SK-N-SH (cell line): Measurements from ENCODE around the gene TMEM161A. TPM values are rescaled to one million over a fixed set of nuclear protein-coding genes. Genes with fewer than 3 reads are reported as not detected.

Experiments used
- CTCF ChIA-PET: fragments of 300-600, 350-600 bp; formaldehyde crosslinking; extraction: SDS; loops from one replicate; lab custom pipeline; 2021; lab: Yijun Ruan, JAX
- POLR2A ChIA-PET: fragments of 350-600 bp; sonication (Branson Sonifier 250); formaldehyde crosslinking; extraction: SDS; loops from one replicate; lab custom pipeline; 2020; ENCODE audit warnings: antibody characterized with exemption, inconsistent platforms; lab: Yijun Ruan, JAX
- DNase-seq: peaks from one replicate; pipeline ENCODE4 v3.0.0; 2012
- H2AFZ ChIP-seq: fragments of 200-600 bp; sonication (generic); 2 replicates; pipeline ENCODE4 v1.8.1; 2016; ENCODE audit warnings: antibody characterized with exemption, mild to moderate bottlenecking, low read depth
- H3F3A ChIP-seq: fragments of 200-600 bp; sonication (generic); replicated peaks from 2 replicates; pipeline ENCODE3; 2016; ENCODE audit warnings: antibody characterized with exemption, mild to moderate bottlenecking; ENCODE audit not compliant: insufficient read depth
- H3K27ac ChIP-seq, 2 experiments: fragments of 200-500 bp in 1 of 2; fragments of 200-600 bp in 1 of 2; sonication (Bioruptor generic) in 1 of 2; sonication (generic), shearing (Covaris generic) in 1 of 2; 2 replicates each; pipeline versions ENCODE4 v1.5.1 to v1.6.1; 2014 to 2016; ENCODE audit warnings: low read depth in 2 of 2, inconsistent platforms in 1 of 2, low read length in 1 of 2, mild to moderate bottlenecking in 1 of 2, mixed read lengths in 1 of 2
- H3K27me3 ChIP-seq: fragments of 200-600 bp; sonication (generic), shearing (Covaris generic); 2 replicates; pipeline ENCODE4 v1.6.1; 2016; ENCODE audit warnings: mixed run types; ENCODE audit not compliant: insufficient read depth
- H3K36me3 ChIP-seq, 2 experiments: fragments of 200-500 bp in 1 of 2; fragments of 200-600 bp in 1 of 2; sonication (Bioruptor generic) in 1 of 2; sonication (generic) in 1 of 2; replicated peaks in 1 of 2; 2 replicates each; pipeline versions ENCODE3 to v1.5.1; 2014 to 2016; ENCODE audit warnings: low read length in 1 of 2, mild to moderate bottlenecking in 1 of 2; ENCODE audit not compliant: insufficient read depth in 2 of 2, control insufficient read depth in 1 of 2
- H3K4me1 ChIP-seq, 2 experiments: fragments of 200-500 bp in 1 of 2; fragments of 200-600 bp in 1 of 2; sonication (Bioruptor generic) in 1 of 2; sonication (generic), shearing (Covaris generic) in 1 of 2; 2 replicates each; pipeline versions ENCODE4 v1.5.1 to v1.6.1; 2014 to 2016; ENCODE audit warnings: low read depth in 1 of 2, low read length in 1 of 2, mixed run types in 1 of 2; ENCODE audit not compliant: insufficient read depth in 2 of 2, control insufficient read depth in 1 of 2
- H3K4me2 ChIP-seq: fragments of 200-600 bp; sonication (generic), shearing (Covaris generic); 2 replicates; pipeline ENCODE4 v1.6.1; 2017; ENCODE audit warnings: mixed run types
- H3K4me3 ChIP-seq, 2 experiments: fragments of 200-500 bp in 1 of 2; fragments of 200-600 bp in 1 of 2; sonication (Bioruptor generic) in 1 of 2; sonication (generic), shearing (Covaris generic) in 1 of 2; 2 replicates each; pipeline versions ENCODE4 v1.5.1 to v1.8.1; 2014 to 2016; ENCODE audit warnings: low read depth in 2 of 2, inconsistent platforms in 1 of 2, low read length in 1 of 2, mild to moderate bottlenecking in 1 of 2, mixed read lengths in 1 of 2, moderate library complexity in 1 of 2
- H3K79me2 ChIP-seq: fragments of 200-600 bp; sonication (generic); 2 replicates; pipeline ENCODE4 v1.8.1; 2017; ENCODE audit warnings: mild to moderate bottlenecking; ENCODE audit not compliant: insufficient read depth
- H3K9ac ChIP-seq: fragments of 200-600 bp; sonication (generic); 2 replicates; pipeline ENCODE4 v1.6.1; 2017; ENCODE audit warnings: mixed run types
- H3K9me2 ChIP-seq: fragments of 200-600 bp; sonication (generic); 2 replicates; pipeline ENCODE4 v1.6.1; 2017; ENCODE audit warnings: mixed run types
- H3K9me3 ChIP-seq: fragments of 200-600 bp; sonication (generic); 2 replicates; pipeline ENCODE4 v1.6.1; 2017; ENCODE audit warnings: mixed run types, mild to moderate bottlenecking, moderate library complexity
- H4K20me1 ChIP-seq: fragments of 200-600 bp; sonication (generic); 2 replicates; pipeline ENCODE4 v1.6.1; 2017; ENCODE audit warnings: mild to moderate bottlenecking, mixed run types; ENCODE audit not compliant: insufficient read depth
- EP300 ChIP-seq, 2 experiments: IDR thresholded peaks; 2 replicates each; pipeline versions ENCODE4 v1.4.0 to v1.6.1; 2012; ENCODE audit warnings: borderline replicate concordance in 1 of 2, low read depth in 1 of 2, low read length in 1 of 2
- EZH2phosphoT487 ChIP-seq: fragments of 200-600 bp; sonication (generic); IDR thresholded peaks from 2 replicates; pipeline ENCODE4 v1.6.1; 2017; ENCODE audit warnings: low read depth, mixed run types, mild to moderate bottlenecking, antibody characterized with exemption, moderate library complexity, borderline replicate concordance
- FOSL2 ChIP-seq: IDR thresholded peaks from 2 replicates; pipeline ENCODE4 v1.4.0; 2012; ENCODE audit warnings: low read depth, mild to moderate bottlenecking, moderate library complexity, borderline replicate concordance
- FOXJ3 ChIP-seq: sonication (generic); formaldehyde crosslinking; IDR thresholded peaks from 2 replicates; pipeline ENCODE4 v1.5.1; 2020; ENCODE audit warnings: mild to moderate bottlenecking, missing genetic modification reagents
- FOXM1 ChIP-seq: IDR thresholded peaks from 2 replicates; pipeline ENCODE4 v1.4.0; 2012; ENCODE audit warnings: low read depth, mild to moderate bottlenecking
- NRF1 ChIP-seq: IDR thresholded peaks from 2 replicates; pipeline ENCODE4 v1.6.1; 2012; ENCODE audit warnings: low read depth, mild to moderate bottlenecking, low read length
- POLR2AphosphoS5 ChIP-seq: IDR thresholded peaks from 2 replicates; pipeline ENCODE4 v1.6.1; 2012; ENCODE audit warnings: low read depth, low read length
- RAD21 ChIP-seq: IDR thresholded peaks from 2 replicates; pipeline ENCODE4 v1.6.1; 2012; ENCODE audit warnings: mild to moderate bottlenecking, low read length
- RCOR1 ChIP-seq: fragments of 150-350 bp; IDR thresholded peaks from 2 replicates; pipeline ENCODE4 v1.6.1; 2017; ENCODE audit warnings: antibody characterized with exemption, low read length
- RFX5 ChIP-seq: IDR thresholded peaks from 2 replicates; pipeline ENCODE4 v1.6.1; 2012; ENCODE audit warnings: mild to moderate bottlenecking, improper control_type of control experiment, low read length
- SMC3 ChIP-seq: IDR thresholded peaks from 2 replicates; pipeline ENCODE4 v1.6.1; 2012; ENCODE audit warnings: low read depth, low read length, improper control_type of control experiment
- TCF12 ChIP-seq: IDR thresholded peaks from 2 replicates; pipeline ENCODE4 v1.4.0; 2012
- WGBS: methylation state at CpG from one replicate; pipeline ENCODE4 v1.1.6; 2017; ENCODE audit warnings: low lambda C conversion rate; 5-methylcytosine and 5-hydroxymethylcytosine counted together
- polyA plus RNA-seq, 3 experiments: library from polyadenylated mRNA; depleted of rRNA; stranded (reverse); fragments of >200 nt; gene quantifications; 2 replicates each; pipeline ENCODE4 v1.2.3, GENCODE V29; 2012
- TF ChIP-seq, protein P1 (sequence below): IDR thresholded peaks from 2 replicates; pipeline ENCODE4 v1.6.1; 2012; ENCODE audit warnings: mild to moderate bottlenecking, low read depth, low read length, moderate library complexity
- TF ChIP-seq, protein P2 (sequence below): IDR thresholded peaks from 2 replicates; pipeline ENCODE4 v1.4.0; 2012; ENCODE audit warnings: low read depth, borderline replicate concordance
- TF ChIP-seq, protein P3 (sequence below): fragments of 150-350 bp; IDR thresholded peaks from 2 replicates; pipeline ENCODE4 v1.6.1; 2017; ENCODE audit warnings: antibody characterized with exemption, low read length, low read depth, borderline replicate concordance

Gene TMEM161A
- polyA plus RNA-seq, 1 of the 3 experiments (the other 2 are of a cell fraction), result 39.3 TPM

DNA sequence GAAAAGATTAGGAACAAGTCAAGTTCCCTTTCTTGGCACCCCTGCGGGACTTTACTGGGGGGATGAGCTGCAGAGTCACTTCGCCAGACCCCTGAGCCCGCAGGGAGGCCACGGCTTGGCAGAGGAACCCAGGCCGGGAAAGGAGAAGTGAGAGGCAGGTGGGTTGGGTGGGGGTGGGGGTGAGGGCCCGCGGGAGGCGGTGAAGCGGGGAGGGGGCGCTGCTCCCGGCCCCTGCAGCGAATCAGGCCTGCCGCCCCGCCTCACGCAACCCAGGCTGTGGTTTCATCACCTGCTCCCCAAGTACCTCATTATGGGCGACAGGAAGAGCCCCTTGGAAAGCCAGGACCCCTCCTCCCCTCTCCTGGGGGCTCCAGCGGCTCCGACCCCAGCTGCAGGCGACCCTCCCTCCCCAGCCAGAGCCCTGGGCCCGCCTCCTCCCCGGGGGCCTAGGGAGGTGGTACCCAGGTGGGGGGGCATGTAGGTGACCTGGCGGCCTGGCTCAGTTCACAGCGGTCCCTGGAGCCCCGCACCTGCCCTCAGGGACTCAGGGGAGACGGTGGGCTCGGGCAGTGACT is 22.3 kb upstream of the TMEM161A start:
- ChIA-PET CTCF (interaction anchor here (1.0 to 4.2 kb wide), 3 partner anchors 14 to 25 kb away, joined by 3 to 25 read pairs (median 9); no protein-coding TSS in a partner anchor), POLR2A (no interaction called here)
- Histone ChIP-seq H3K9ac (no peak overlapping the region), H3F3A (no peaks in the 10 kb centered on the region), H3K27ac (no peak overlapping the region), H4K20me1 (no peaks in the 10 kb centered on the region), H3K9me2 (no peaks in the 10 kb centered on the region), H3K4me2 (no peak overlapping the region), H3K27me3 (no peaks in the 10 kb centered on the region), H3K4me1 (no peaks in the 10 kb centered on the region), H3K36me3 (peaks cover 0 to 8% of the 10 kb centered on the region in 2 experiments), H3K4me3 (no peak overlapping the region), H2AFZ (no peak overlapping the region), H3K79me2 (no peaks in the 10 kb centered on the region), H3K9me3 (no peaks in the 10 kb centered on the region)
- 93% methylated on average over 6 of the region's 26 CpGs for WGBS
- DNase-seq, result no peak
- TF ChIP-seq FOSL2, result no peak
- TF ChIP-seq TCF12, result no peak
- TF ChIP-seq FOXJ3 (CRISPR knock-in tag), result no peak
- TF ChIP-seq, protein P1, sequence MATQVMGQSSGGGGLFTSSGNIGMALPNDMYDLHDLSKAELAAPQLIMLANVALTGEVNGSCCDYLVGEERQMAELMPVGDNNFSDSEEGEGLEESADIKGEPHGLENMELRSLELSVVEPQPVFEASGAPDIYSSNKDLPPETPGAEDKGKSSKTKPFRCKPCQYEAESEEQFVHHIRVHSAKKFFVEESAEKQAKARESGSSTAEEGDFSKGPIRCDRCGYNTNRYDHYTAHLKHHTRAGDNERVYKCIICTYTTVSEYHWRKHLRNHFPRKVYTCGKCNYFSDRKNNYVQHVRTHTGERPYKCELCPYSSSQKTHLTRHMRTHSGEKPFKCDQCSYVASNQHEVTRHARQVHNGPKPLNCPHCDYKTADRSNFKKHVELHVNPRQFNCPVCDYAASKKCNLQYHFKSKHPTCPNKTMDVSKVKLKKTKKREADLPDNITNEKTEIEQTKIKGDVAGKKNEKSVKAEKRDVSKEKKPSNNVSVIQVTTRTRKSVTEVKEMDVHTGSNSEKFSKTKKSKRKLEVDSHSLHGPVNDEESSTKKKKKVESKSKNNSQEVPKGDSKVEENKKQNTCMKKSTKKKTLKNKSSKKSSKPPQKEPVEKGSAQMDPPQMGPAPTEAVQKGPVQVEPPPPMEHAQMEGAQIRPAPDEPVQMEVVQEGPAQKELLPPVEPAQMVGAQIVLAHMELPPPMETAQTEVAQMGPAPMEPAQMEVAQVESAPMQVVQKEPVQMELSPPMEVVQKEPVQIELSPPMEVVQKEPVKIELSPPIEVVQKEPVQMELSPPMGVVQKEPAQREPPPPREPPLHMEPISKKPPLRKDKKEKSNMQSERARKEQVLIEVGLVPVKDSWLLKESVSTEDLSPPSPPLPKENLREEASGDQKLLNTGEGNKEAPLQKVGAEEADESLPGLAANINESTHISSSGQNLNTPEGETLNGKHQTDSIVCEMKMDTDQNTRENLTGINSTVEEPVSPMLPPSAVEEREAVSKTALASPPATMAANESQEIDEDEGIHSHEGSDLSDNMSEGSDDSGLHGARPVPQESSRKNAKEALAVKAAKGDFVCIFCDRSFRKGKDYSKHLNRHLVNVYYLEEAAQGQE, result no peak
- no peak for TF ChIP-seq POLR2AphosphoS5
- no peak for TF ChIP-seq RAD21
- no peak for TF ChIP-seq EP300 (IDR thresholded peaks at IDR 0.05; ENCODE audit: borderline replicate concordance in 1 of 2, low read depth in 1 of 2, low read length in 1 of 2)
- no peak for TF ChIP-seq FOXM1
- TF ChIP-seq, protein P2, sequence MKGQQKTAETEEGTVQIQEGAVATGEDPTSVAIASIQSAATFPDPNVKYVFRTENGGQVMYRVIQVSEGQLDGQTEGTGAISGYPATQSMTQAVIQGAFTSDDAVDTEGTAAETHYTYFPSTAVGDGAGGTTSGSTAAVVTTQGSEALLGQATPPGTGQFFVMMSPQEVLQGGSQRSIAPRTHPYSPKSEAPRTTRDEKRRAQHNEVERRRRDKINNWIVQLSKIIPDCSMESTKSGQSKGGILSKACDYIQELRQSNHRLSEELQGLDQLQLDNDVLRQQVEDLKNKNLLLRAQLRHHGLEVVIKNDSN, result no peak
- no peak for TF ChIP-seq RCOR1
- TF ChIP-seq, protein P3, sequence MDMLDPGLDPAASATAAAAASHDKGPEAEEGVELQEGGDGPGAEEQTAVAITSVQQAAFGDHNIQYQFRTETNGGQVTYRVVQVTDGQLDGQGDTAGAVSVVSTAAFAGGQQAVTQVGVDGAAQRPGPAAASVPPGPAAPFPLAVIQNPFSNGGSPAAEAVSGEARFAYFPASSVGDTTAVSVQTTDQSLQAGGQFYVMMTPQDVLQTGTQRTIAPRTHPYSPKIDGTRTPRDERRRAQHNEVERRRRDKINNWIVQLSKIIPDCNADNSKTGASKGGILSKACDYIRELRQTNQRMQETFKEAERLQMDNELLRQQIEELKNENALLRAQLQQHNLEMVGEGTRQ, result no peak

DNA sequence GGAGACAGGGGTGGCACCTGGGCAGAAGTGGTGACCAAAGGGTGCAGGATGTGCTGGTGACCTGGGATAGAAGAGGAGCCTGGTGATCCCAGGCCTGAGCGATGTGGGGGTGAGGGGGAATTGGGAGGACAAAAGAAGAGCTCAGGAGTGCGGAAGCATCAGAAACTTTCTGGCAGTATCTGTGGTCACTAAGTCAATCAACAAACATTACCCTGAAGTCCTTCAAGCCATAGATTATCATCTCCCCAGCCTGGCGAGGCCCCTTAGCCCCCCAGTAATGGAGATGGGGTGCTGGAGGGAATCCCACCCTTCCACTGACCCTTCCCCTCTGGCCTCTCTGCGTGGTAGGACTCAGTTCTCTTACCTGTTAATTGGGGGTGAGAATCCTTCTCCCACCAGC is 21.3 kb upstream of the TMEM161A start:
- no peak for TF ChIP-seq RCOR1
- no peak for TF ChIP-seq NRF1
- TF ChIP-seq FOSL2, result no peak
- no peak for TF ChIP-seq SMC3
- TF ChIP-seq RAD21, result no peak
- no peak for TF ChIP-seq RFX5
- TF ChIP-seq EZH2phosphoT487, result no peak
- TF ChIP-seq, protein P2, result no peak
- H2AFZ ChIP-seq, result no peak overlapping the region
- H3F3A ChIP-seq, result no peaks in the 10 kb centered on the region
- no peak overlapping the region for H3K9ac ChIP-seq
- H4K20me1 ChIP-seq, result no peaks in the 10 kb centered on the region
- 87% methylated on average over 3 of the region's 4 CpGs for WGBS
- H3K4me2 ChIP-seq, result no peak overlapping the region
- H3K79me2 ChIP-seq, result no peaks in the 10 kb centered on the region
- no peaks in the 10 kb centered on the region for H3K27me3 ChIP-seq
- CTCF ChIA-PET, result interaction anchor here (0.7 to 6.5 kb wide), 4 partner anchors 13 to 183 kb away, joined by 3 to 79 read pairs (median 6); no protein-coding TSS in a partner anchor
- H3K4me3 ChIP-seq, result no peak overlapping the region
- no peaks in the 10 kb centered on the region for H3K4me1 ChIP-seq
- POLR2A ChIA-PET, result no interaction called here
- no peak for DNase-seq
- no peaks in the 10 kb centered on the region for H3K9me3 ChIP-seq
- no peak overlapping the region for H3K27ac ChIP-seq
- peaks cover 0 to 9% of the 10 kb centered on the region in 2 experiments for H3K36me3 ChIP-seq
- no peaks in the 10 kb centered on the region for H3K9me2 ChIP-seq
